T-helper 2 cell treated with Interferon-gamma antibody and Interleukin-4, amounts not matched to agents 5 μg/mL and 100 μg/mL, for 36 hours (primary cell): ENCODE measurements around the gene TOP3A.

Experiments used
- DNase-seq: peaks from one replicate; pipeline ENCODE4 v3.0.0; 2021; ENCODE audit warnings: low spot score
- H3K27ac Mint-ChIP-seq: one replicate; pipeline ENCODE4 v1.8.0; 2021; ENCODE audit warnings: mild to moderate bottlenecking, mixed read lengths
- H3K27me3 Mint-ChIP-seq: one replicate; pipeline ENCODE4 v1.8.0; 2021; ENCODE audit warnings: low read depth, mixed read lengths
- H3K36me3 Mint-ChIP-seq: one replicate; pipeline ENCODE4 v1.8.0; 2021; ENCODE audit warnings: low read depth, mixed read lengths
- H3K4me1 Mint-ChIP-seq: one replicate; pipeline ENCODE4 v1.8.0; 2021; ENCODE audit warnings: low read depth, mixed read lengths
- H3K4me3 Mint-ChIP-seq: one replicate; pipeline ENCODE4 v1.8.0; 2022; ENCODE audit warnings: mild to moderate bottlenecking, moderate library complexity, mixed read lengths
- H3K9me3 Mint-ChIP-seq: one replicate; pipeline ENCODE4 v1.8.0; 2021; ENCODE audit warnings: mixed read lengths

TOP3A gene

DNA sequence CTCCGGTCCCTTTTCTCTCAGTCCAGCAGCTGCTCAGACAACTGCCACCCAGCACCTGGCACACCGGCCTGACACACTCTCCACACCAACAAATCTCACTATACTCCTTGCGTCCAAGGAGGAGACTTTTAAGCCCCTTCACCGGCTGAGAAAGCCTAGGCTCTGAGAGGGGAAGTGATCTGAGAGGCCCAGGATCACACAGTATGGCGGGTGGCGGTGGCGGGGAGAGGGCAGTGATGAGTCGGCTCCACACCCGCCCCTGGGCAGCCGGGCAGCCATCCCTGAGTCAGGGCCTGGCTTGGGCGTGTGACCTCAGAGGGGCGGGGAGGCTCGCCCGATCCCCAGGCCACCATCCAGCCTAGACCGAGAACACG, 56.8 kb downstream of the TOP3A start:
- H3K36me3 Mint-ChIP-seq = peaks cover 27% of the 10 kb centered on the region
- peak overlapping the region; percentile 99 for H3K4me3 Mint-ChIP-seq
- no peaks in the 10 kb centered on the region for H3K9me3 Mint-ChIP-seq
- H3K27ac Mint-ChIP-seq = peak overlapping the region; percentile 90
- peak; percentile 70 for DNase-seq
- H3K4me1 Mint-ChIP-seq = peaks cover 22% of the 10 kb centered on the region
- no peaks in the 10 kb centered on the region for H3K27me3 Mint-ChIP-seq

GRCh38 chr17:18257268-18257981, 57.4 kb downstream of the TOP3A start:
- Mint-ChIP-seq H3K27ac (peak overlapping the region; percentile 90), H3K9me3 (no peaks in the 10 kb centered on the region), H3K4me1 (peaks cover 22% of the 10 kb centered on the region), H3K4me3 (peak overlapping the region; percentile 99), H3K27me3 (no peaks in the 10 kb centered on the region), H3K36me3 (peaks cover 30% of the 10 kb centered on the region)
- DNase-seq = no peak

DNA sequence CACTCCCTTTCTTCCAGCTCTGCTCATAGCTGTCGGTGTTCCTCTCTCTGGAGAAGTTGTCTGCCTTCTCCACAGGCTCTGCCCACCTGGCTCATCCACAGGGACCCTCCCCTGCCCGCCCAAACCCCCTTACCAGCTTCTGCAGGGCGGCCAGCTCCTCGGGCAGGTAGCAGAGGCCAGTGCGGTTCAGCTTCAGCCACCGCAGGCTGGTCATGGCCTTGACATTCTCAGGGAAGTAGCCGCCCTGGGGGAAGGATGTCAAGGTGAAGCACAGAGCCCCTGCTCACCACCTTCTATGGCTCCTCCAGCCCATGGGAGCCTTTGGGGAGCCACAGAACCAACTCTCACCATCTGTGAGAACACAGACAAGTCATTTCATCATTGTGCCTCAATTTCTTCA, 58.0 kb downstream of the TOP3A start:
- Mint-ChIP-seq H3K4me1 (peaks cover 22% of the 10 kb centered on the region), H3K27ac (peak overlapping the region; percentile 62), H3K9me3 (no peaks in the 10 kb centered on the region), H3K27me3 (no peaks in the 10 kb centered on the region), H3K36me3 (peaks cover 30% of the 10 kb centered on the region), H3K4me3 (peak overlapping the region; percentile 99)
- DNase-seq = no peak

DNA sequence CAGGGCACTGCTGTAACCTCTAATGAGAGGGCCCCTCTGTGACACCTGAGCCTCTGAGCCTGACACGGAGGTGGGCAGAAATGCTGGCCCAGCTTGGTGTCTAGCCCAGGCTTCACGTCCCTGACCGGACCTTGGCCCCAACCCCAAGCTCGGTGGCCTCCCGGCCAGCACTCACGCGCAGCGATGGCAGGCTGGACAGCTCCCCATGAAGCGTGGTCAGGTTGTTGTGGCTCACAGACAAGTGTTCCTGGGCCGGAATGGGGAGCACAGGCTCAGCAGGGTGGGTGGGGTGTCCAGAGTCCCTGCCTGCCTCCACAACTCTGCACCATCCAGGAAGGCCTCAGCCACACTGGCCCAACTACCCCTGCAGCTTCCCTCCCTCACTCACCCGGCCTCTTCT, 58.4 kb downstream of the TOP3A start:
- Mint-ChIP-seq H3K4me3 (peak overlapping the region; percentile 18), H3K9me3 (no peaks in the 10 kb centered on the region), H3K4me1 (peaks cover 18% of the 10 kb centered on the region), H3K27me3 (no peaks in the 10 kb centered on the region), H3K27ac (peak overlapping the region; percentile 36), H3K36me3 (peaks cover 33% of the 10 kb centered on the region)
- DNase-seq = no peak

GRCh38 chr17:18254888-18255649, 59.7 kb downstream of the TOP3A start:
- no peak overlapping the region for H3K4me3 Mint-ChIP-seq
- H3K27ac Mint-ChIP-seq = no peak overlapping the region
- DNase-seq = no peak
- H3K4me1 Mint-ChIP-seq = peaks cover 15% of the 10 kb centered on the region
- peaks cover 44% of the 10 kb centered on the region for H3K36me3 Mint-ChIP-seq
- H3K9me3 Mint-ChIP-seq = no peaks in the 10 kb centered on the region
- H3K27me3 Mint-ChIP-seq = no peaks in the 10 kb centered on the region

DNA sequence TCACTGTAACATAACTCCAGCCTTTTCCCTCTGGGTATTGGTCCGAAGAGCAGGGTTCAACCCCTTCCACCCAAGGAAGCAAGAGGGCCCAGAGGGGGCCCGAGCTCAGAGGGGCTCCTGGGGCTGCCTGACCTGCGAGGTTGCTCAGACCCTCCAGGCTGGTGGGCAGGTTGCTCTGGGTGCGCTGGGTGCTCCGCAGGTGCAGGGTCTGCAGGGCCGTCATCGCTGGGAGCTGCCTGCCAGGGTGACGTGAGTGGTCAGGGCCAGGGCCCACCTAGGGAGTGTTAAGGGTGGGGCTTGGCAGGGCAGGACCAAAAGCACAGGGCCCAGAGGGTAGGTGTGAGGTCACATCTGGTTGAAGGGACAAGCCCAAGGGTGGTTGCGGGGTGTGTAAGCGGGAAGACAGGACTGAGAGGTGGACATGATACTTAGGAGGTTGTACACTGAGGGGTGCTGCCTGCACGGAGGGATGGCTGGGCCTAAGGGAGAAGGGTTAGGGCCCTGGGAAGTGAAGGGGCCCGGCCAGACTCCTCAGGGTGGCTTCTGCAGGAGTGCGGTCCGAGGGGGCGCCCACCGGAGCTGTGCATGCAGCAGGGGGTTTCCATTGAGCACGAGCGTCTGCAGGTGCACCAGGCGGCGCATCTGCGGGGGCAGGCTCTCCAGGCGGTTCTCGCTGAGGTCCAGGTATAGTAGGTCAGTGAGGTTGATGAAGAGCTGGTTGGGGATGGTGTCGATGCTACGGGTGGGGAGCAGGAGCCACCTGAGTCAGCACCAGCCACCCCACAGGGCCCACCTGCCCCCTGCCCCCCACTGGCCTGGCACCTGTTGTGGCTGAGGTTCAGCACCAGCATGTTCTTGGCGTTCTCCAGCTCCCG, 60.6 kb downstream of the TOP3A start:
- DNase-seq = no peak
- peaks cover 47% of the 10 kb centered on the region for H3K36me3 Mint-ChIP-seq
- H3K27ac Mint-ChIP-seq = no peak overlapping the region
- no peaks in the 10 kb centered on the region for H3K27me3 Mint-ChIP-seq
- H3K4me1 Mint-ChIP-seq = peaks cover 13% of the 10 kb centered on the region
- no peak overlapping the region for H3K4me3 Mint-ChIP-seq
- no peaks in the 10 kb centered on the region for H3K9me3 Mint-ChIP-seq

- Mint-ChIP-seq H3K4me3 (no peak overlapping the region), H3K4me1 (peaks cover 13% of the 10 kb centered on the region), H3K27me3 (no peaks in the 10 kb centered on the region), H3K27ac (no peak overlapping the region), H3K36me3 (peaks cover 51% of the 10 kb centered on the region), H3K9me3 (no peaks in the 10 kb centered on the region)
- DNase-seq = no peak
These were observed 61.5 kb downstream of the TOP3A start for GRCh38 chr17:18253187-18253884.

- H3K9me3 Mint-ChIP-seq = no peaks in the 10 kb centered on the region
- peaks cover 8% of the 10 kb centered on the region for H3K4me1 Mint-ChIP-seq
- H3K27ac Mint-ChIP-seq = no peak overlapping the region
- H3K36me3 Mint-ChIP-seq = peaks cover 54% of the 10 kb centered on the region
- no peaks in the 10 kb centered on the region for H3K27me3 Mint-ChIP-seq
- DNase-seq = no peak
- H3K4me3 Mint-ChIP-seq = no peak overlapping the region
These were observed 62.6 kb downstream of the TOP3A start for GRCh38 chr17:18252160-18252559.

DNA sequence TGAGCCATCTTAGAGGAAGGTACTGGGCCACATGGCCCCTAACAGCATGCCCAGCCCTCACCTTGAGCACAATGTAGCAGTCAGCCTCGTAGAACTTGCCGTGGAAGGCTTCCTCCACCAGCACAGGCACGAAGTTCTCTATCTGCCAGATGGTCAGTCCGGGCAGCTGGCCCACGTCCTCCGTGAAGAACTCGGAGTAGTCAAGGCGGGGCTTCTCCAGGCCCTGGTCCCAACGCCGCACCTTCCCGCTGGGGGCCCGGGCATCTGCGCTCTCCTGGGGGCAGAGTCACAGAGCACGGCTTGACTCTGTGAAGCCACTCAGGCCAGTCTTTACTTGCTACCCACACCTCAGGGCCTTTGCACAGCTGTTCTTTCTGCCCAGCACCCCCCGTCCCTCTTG, 63.6 kb downstream of the TOP3A start:
- H3K27ac Mint-ChIP-seq = no peak overlapping the region
- no peak overlapping the region for H3K4me3 Mint-ChIP-seq

GRCh38 chr17:18250708-18251107, 64.1 kb downstream of the TOP3A start:
- Mint-ChIP-seq H3K4me1 (peaks cover 2% of the 10 kb centered on the region), H3K9me3 (no peaks in the 10 kb centered on the region), H3K4me3 (no peak overlapping the region), H3K27ac (no peak overlapping the region), H3K27me3 (no peaks in the 10 kb centered on the region), H3K36me3 (peaks cover 51% of the 10 kb centered on the region)
- DNase-seq = no peak

More for the DNA sequence above, 63.6 kb downstream of the TOP3A start:
- Mint-ChIP-seq H3K4me1 (peaks cover 4% of the 10 kb centered on the region), H3K9me3 (no peaks in the 10 kb centered on the region), H3K36me3 (peaks cover 55% of the 10 kb centered on the region), H3K27me3 (no peaks in the 10 kb centered on the region)
- no peak for DNase-seq

GRCh38 chr17:18250259-18250658, 64.5 kb downstream of the TOP3A start:
- no peak overlapping the region for H3K4me3 Mint-ChIP-seq
- no peaks in the 10 kb centered on the region for H3K9me3 Mint-ChIP-seq
- H3K36me3 Mint-ChIP-seq = peaks cover 53% of the 10 kb centered on the region
- H3K27ac Mint-ChIP-seq = no peak overlapping the region
- H3K4me1 Mint-ChIP-seq = peaks cover 2% of the 10 kb centered on the region
- no peak for DNase-seq
- H3K27me3 Mint-ChIP-seq = no peaks in the 10 kb centered on the region

GRCh38 chr17:18248811-18249210, 66.0 kb downstream of the TOP3A start:
- peaks cover 48% of the 10 kb centered on the region for H3K36me3 Mint-ChIP-seq
- H3K4me1 Mint-ChIP-seq = peaks cover 2% of the 10 kb centered on the region
- no peak overlapping the region for H3K27ac Mint-ChIP-seq

GRCh38 chr17:18248300-18248731, 66.5 kb downstream of the TOP3A start:
- Mint-ChIP-seq H3K36me3 (peaks cover 43% of the 10 kb centered on the region), H3K4me1 (peaks cover 2% of the 10 kb centered on the region), H3K27ac (no peak overlapping the region), H3K27me3 (no peaks in the 10 kb centered on the region), H3K9me3 (no peaks in the 10 kb centered on the region), H3K4me3 (no peak overlapping the region)
- peak; percentile 41 for DNase-seq

More at GRCh38 chr17:18248811-18249210, 66.0 kb downstream of the TOP3A start:
- DNase-seq = no peak
- Mint-ChIP-seq H3K4me3 (no peak overlapping the region), H3K27me3 (no peaks in the 10 kb centered on the region), H3K9me3 (no peaks in the 10 kb centered on the region)
